HFF-Myc (cell line): Measurements from ENCODE around the gene SPEF1.
"Not testable (repeated sequence)": the region's sequence is repeated elsewhere in the genome, so short reads cannot be mapped to it uniquely, and the experiment has no call there.

ENCODE experiments used
- DNase-seq: peaks from one replicate; pipeline ENCODE4 v3.0.0-alpha.2; 2011; ENCODE audit warnings: low read depth; ENCODE audit errors: extremely low read depth
- H3K4me3 ChIP-seq: replicated peaks from 2 replicates; pipeline ENCODE4 v1.5.1; 2011; ENCODE audit warnings: low read depth, mild to moderate bottlenecking, control low read depth, low read length
- CTCF ChIP-seq: IDR thresholded peaks from 2 replicates; pipeline ENCODE4 v1.5.1; 2012; ENCODE audit warnings: mild to moderate bottlenecking, low read depth, low read length, control low read depth; ENCODE audit errors: missing control alignments

SPEF1 gene

DNA sequence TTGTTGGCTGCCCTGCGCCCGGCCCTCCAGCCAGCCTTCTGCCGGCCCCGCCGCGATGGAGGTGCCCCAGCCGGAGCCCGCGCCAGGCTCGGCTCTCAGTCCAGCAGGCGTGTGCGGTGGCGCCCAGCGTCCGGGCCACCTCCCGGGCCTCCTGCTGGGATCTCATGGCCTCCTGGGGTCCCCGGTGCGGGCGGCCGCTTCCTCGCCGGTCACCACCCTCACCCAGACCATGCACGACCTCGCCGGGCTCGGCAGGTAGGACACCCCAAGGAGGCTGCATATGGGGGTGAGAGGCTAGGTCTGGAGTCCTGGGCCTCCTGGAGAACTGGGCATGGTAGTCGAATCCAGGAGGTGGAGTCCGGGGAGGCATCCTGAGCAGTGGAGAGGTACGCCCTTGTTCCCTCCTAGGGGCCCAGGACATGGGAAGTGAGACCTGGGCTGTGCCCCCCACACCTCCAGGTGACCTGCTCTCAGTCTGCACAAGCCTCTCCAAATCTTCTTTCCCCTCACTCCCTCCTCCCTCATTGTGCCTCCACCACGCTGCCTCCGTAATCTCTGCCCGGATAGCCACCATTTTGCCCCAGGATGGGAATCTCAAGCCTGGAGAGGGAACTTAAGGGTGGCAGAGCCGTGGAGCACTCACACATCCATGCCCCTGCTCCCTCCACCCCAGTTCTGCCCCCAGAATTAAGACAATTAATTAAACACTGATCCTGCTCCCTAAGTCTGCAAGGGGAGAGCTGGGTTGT, 15.4 kb upstream of the SPEF1 start:
- no peak for TF ChIP-seq CTCF
- no peak for DNase-seq

GRCh38 chr20:3795511-3796468, 14.5 kb upstream of the SPEF1 start, which contains the start of gene CDC25B:
TSS of gene CDC25B (plus strand) at chr20:3796310. CDS start at chr20:3796532, 222 bp downstream.
- peak; percentile 72 for DNase-seq
- peak within 1 kb of the TSS; percentile 94 for H3K4me3 ChIP-seq
- TF ChIP-seq CTCF: peak; percentile 24

More for the DNA sequence above, 15.4 kb upstream of the SPEF1 start:
- H3K4me3 ChIP-seq: peak overlapping the region; percentile 94

DNA sequence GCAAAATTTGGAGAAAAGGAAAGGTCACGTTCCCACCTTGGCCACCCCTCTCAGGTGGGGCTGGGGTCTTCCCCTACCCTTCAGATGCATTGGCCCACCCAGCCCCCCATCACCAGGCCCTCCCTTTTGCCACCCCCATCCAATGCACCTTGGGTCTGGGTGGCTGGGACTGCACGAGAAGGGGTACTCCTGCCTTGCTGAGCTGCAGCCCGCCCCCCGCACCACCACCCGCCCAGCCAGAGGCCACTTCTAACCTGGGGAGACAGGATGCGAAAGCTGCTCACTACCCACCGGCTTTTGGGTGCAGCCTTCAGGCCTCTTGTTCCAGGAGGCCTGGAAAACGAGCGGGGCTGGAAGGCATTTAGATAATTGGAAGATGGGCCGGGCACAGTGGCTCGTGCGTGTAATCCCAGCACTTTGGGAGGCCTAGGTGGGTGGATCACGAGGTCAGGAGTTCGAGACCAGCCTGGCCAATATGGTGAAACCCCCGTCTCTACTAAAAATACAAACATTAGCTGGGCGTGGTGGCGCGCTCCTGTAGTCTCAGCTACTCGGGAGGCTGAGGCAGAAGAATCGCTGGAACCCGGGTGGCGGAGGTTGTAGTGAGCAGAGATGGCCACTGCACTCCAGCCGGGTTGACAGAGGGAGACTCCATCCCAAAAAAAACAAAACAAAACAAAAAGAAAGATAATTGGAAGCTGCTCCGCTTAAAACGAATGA, 13.6 kb upstream of the SPEF1 start:
- H3K4me3 ChIP-seq: peak overlapping the region; percentile 94
- DNase-seq: no peak
- no peak for TF ChIP-seq CTCF

DNA sequence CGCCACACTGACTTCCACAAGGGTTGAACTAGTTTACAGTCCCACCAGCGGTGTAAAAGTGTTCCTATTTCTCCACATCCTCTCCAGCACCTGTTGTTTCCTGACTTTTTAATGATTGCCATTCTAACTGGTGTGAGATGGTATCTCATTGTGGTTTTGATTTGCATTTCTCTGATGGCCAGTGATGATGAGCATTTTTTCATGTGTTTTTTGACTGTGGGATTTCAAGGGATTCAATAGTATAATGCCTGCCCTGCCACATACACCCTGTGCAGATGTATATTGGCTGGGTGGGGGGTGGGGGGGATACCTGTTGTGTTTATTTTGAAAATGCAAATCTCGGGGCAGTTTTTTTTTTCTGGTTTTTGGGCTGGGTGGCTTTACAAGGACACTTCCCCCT, 12.9 kb upstream of the SPEF1 start:
- not testable (repeated sequence) for DNase-seq, H3K4me3 ChIP-seq

DNA sequence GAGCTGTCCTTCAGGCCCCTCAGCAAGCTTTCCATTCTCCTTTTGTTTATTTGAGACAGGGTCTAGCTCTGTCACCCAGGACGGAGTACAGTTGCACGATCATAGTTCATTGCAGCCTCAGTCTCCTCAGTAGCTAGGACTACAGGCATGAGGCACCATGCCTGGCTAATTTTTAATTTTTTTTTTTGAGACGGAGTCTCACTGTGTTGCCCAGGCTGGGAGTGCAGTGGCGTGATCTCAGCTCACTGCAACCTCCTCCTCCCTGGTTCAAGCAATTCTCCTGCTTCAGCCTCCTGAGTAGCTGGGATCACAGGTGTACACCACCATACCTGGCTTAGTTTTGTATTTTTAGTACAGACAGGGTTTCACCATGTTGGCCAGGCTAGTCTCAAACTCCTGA, 8.0 kb upstream of the SPEF1 start:
- H3K4me3 ChIP-seq: not testable (repeated sequence)

DNA sequence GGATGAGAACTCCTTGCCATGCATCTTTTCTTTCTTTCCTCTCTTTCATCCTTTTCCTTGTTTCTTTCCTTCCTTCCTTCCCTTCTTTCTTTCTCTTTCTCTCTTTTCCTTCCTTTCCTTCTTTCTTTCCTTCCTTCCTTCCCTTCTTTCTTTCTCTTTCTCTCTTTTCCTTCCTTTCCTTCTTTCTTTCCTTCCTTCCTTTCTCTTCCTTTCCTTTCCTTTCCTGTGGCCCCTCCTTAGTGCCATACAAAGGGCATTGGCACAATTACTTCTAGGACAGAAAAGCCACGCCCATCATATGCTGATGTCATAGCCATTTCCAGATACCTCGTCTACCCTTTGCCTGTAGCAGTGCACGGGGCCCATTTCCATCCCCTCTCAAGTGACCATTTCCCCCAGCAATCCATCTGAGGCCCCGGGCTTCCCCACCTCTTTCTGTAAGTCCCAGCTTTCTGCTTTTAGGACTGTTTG, 7.5 kb upstream of the SPEF1 start:
- H3K4me3 ChIP-seq: no peak overlapping the region
- no peak for DNase-seq
- TF ChIP-seq CTCF: no peak

More for the DNA sequence above, 8.0 kb upstream of the SPEF1 start:
- DNase-seq: not testable (repeated sequence)

DNA sequence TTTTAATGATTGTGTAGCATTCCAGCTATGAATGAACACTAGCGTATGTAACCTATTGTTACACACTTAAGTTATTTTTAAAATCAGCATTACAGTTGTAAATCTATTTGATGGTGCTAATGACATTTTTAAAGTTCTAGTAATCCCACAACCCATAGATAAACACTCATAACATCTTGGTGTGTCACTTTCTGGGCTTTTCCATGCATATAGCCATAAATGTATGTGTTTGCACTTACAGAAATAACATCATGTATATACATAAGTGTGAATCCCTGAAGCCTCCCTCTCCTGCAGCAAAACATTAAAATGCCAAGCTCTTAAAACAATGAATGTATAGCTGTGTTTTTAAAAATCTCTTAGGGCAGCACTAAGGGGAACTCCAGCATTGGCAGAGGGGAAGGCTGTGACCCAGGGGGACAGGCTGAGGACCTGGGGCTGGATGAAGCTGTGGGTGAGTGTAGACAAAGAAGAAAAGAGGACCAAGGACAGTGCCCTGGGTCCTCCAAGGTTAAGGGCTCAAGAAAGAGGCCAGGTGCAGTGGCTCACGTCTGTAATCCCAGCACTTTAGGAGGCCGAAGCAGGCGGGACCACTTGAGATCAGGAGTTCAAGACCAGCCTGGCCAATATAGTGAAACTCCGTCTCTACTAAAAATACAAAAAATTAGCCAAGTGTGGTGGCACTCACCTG, 6.2 kb upstream of the SPEF1 start:
- H3K4me3 ChIP-seq: peak overlapping the region; percentile 25; the same call in 1 of the 2 replicates
- DNase-seq: no peak
- no peak for TF ChIP-seq CTCF
